SK-N-SH (cell line): ENCODE data around the gene MAB21L3. TPM values are rescaled to one million over a fixed set of nuclear protein-coding genes. Genes with fewer than 3 reads are reported as not detected.

Experiments
- CTCF ChIA-PET: fragments of 300-600, 350-600 bp; formaldehyde crosslinking; extraction: SDS; loops from one replicate; lab custom pipeline; 2021; lab: Yijun Ruan, JAX
- POLR2A ChIA-PET: fragments of 350-600 bp; sonication (Branson Sonifier 250); formaldehyde crosslinking; extraction: SDS; loops from one replicate; lab custom pipeline; 2020; ENCODE audit warnings: antibody characterized with exemption, inconsistent platforms; lab: Yijun Ruan, JAX
- DNase-seq: peaks from one replicate; pipeline ENCODE4 v3.0.0; 2012
- H2AFZ ChIP-seq: fragments of 200-600 bp; sonication (generic); 2 replicates; pipeline ENCODE4 v1.8.1; 2016; ENCODE audit warnings: antibody characterized with exemption, mild to moderate bottlenecking, low read depth
- H3F3A ChIP-seq: fragments of 200-600 bp; sonication (generic); replicated peaks from 2 replicates; pipeline ENCODE3; 2016; ENCODE audit warnings: antibody characterized with exemption, mild to moderate bottlenecking; ENCODE audit not compliant: insufficient read depth
- H3K27ac ChIP-seq, 2 experiments: fragments of 200-500 bp in 1 of 2; fragments of 200-600 bp in 1 of 2; sonication (Bioruptor generic) in 1 of 2; sonication (generic), shearing (Covaris generic) in 1 of 2; 2 replicates each; pipeline versions ENCODE4 v1.5.1 to v1.6.1; 2014 to 2016; ENCODE audit warnings: low read depth in 2 of 2, inconsistent platforms in 1 of 2, low read length in 1 of 2, mild to moderate bottlenecking in 1 of 2, mixed read lengths in 1 of 2
- H3K27me3 ChIP-seq: fragments of 200-600 bp; sonication (generic), shearing (Covaris generic); 2 replicates; pipeline ENCODE4 v1.6.1; 2016; ENCODE audit warnings: mixed run types; ENCODE audit not compliant: insufficient read depth
- H3K36me3 ChIP-seq, 2 experiments: fragments of 200-500 bp in 1 of 2; fragments of 200-600 bp in 1 of 2; sonication (Bioruptor generic) in 1 of 2; sonication (generic) in 1 of 2; replicated peaks in 1 of 2; 2 replicates each; pipeline versions ENCODE3 to v1.5.1; 2014 to 2016; ENCODE audit warnings: low read length in 1 of 2, mild to moderate bottlenecking in 1 of 2; ENCODE audit not compliant: insufficient read depth in 2 of 2, control insufficient read depth in 1 of 2
- H3K4me1 ChIP-seq, 2 experiments: fragments of 200-500 bp in 1 of 2; fragments of 200-600 bp in 1 of 2; sonication (Bioruptor generic) in 1 of 2; sonication (generic), shearing (Covaris generic) in 1 of 2; 2 replicates each; pipeline versions ENCODE4 v1.5.1 to v1.6.1; 2014 to 2016; ENCODE audit warnings: low read depth in 1 of 2, low read length in 1 of 2, mixed run types in 1 of 2; ENCODE audit not compliant: insufficient read depth in 2 of 2, control insufficient read depth in 1 of 2
- H3K4me2 ChIP-seq: fragments of 200-600 bp; sonication (generic), shearing (Covaris generic); 2 replicates; pipeline ENCODE4 v1.6.1; 2017; ENCODE audit warnings: mixed run types
- H3K4me3 ChIP-seq, 2 experiments: fragments of 200-500 bp in 1 of 2; fragments of 200-600 bp in 1 of 2; sonication (Bioruptor generic) in 1 of 2; sonication (generic), shearing (Covaris generic) in 1 of 2; 2 replicates each; pipeline versions ENCODE4 v1.5.1 to v1.8.1; 2014 to 2016; ENCODE audit warnings: low read depth in 2 of 2, inconsistent platforms in 1 of 2, low read length in 1 of 2, mild to moderate bottlenecking in 1 of 2, mixed read lengths in 1 of 2, moderate library complexity in 1 of 2
- H3K79me2 ChIP-seq: fragments of 200-600 bp; sonication (generic); 2 replicates; pipeline ENCODE4 v1.8.1; 2017; ENCODE audit warnings: mild to moderate bottlenecking; ENCODE audit not compliant: insufficient read depth
- H3K9ac ChIP-seq: fragments of 200-600 bp; sonication (generic); 2 replicates; pipeline ENCODE4 v1.6.1; 2017; ENCODE audit warnings: mixed run types
- H3K9me2 ChIP-seq: fragments of 200-600 bp; sonication (generic); 2 replicates; pipeline ENCODE4 v1.6.1; 2017; ENCODE audit warnings: mixed run types
- H3K9me3 ChIP-seq: fragments of 200-600 bp; sonication (generic); 2 replicates; pipeline ENCODE4 v1.6.1; 2017; ENCODE audit warnings: mixed run types, mild to moderate bottlenecking, moderate library complexity
- H4K20me1 ChIP-seq: fragments of 200-600 bp; sonication (generic); 2 replicates; pipeline ENCODE4 v1.6.1; 2017; ENCODE audit warnings: mild to moderate bottlenecking, mixed run types; ENCODE audit not compliant: insufficient read depth
- CHD2 ChIP-seq: fragments of 150-350 bp; IDR thresholded peaks from 2 replicates; pipeline ENCODE4 v1.6.1; 2018; ENCODE audit warnings: low read length; ENCODE audit not compliant: partially characterized antibody
- FOSL2 ChIP-seq: IDR thresholded peaks from 2 replicates; pipeline ENCODE4 v1.4.0; 2012; ENCODE audit warnings: low read depth, mild to moderate bottlenecking, moderate library complexity, borderline replicate concordance
- FOXJ3 ChIP-seq: sonication (generic); formaldehyde crosslinking; IDR thresholded peaks from 2 replicates; pipeline ENCODE4 v1.5.1; 2020; ENCODE audit warnings: mild to moderate bottlenecking, missing genetic modification reagents
- GATA2 ChIP-seq: sonication (generic); formaldehyde crosslinking; IDR thresholded peaks from 2 replicates; pipeline ENCODE4 v1.5.0; 2020; ENCODE audit warnings: mild to moderate bottlenecking, missing genetic modification reagents
- JUND ChIP-seq: IDR thresholded peaks from 2 replicates; pipeline ENCODE4 v1.4.0; 2012
- MAX ChIP-seq: IDR thresholded peaks from 2 replicates; pipeline ENCODE4 v1.4.0; 2012; ENCODE audit warnings: low read depth
- MXI1 ChIP-seq: IDR thresholded peaks from 2 replicates; pipeline ENCODE4 v1.6.1; 2012; ENCODE audit warnings: mild to moderate bottlenecking, low read depth, low read length, improper control_type of control experiment
- NFIC ChIP-seq: IDR thresholded peaks from 2 replicates; pipeline ENCODE4 v1.4.0; 2012; ENCODE audit warnings: borderline replicate concordance
- NRF1 ChIP-seq: IDR thresholded peaks from 2 replicates; pipeline ENCODE4 v1.6.1; 2012; ENCODE audit warnings: low read depth, mild to moderate bottlenecking, low read length
- POLR2AphosphoS5 ChIP-seq: IDR thresholded peaks from 2 replicates; pipeline ENCODE4 v1.6.1; 2012; ENCODE audit warnings: low read depth, low read length
- RAD21 ChIP-seq: IDR thresholded peaks from 2 replicates; pipeline ENCODE4 v1.6.1; 2012; ENCODE audit warnings: mild to moderate bottlenecking, low read length
- RCOR1 ChIP-seq: fragments of 150-350 bp; IDR thresholded peaks from 2 replicates; pipeline ENCODE4 v1.6.1; 2017; ENCODE audit warnings: antibody characterized with exemption, low read length
- TCF12 ChIP-seq: IDR thresholded peaks from 2 replicates; pipeline ENCODE4 v1.4.0; 2012
- TEAD4 ChIP-seq: IDR thresholded peaks from 2 replicates; pipeline ENCODE4 v1.4.0; 2012; ENCODE audit warnings: mild to moderate bottlenecking, borderline replicate concordance; ENCODE audit not compliant: insufficient read depth
- USF1 ChIP-seq: IDR thresholded peaks from 2 replicates; pipeline ENCODE4 v1.4.0; 2012; ENCODE audit warnings: low read depth, borderline replicate concordance
- YY1 ChIP-seq: IDR thresholded peaks from 2 replicates; pipeline ENCODE4 v1.4.0; 2012; ENCODE audit warnings: low read depth, mild to moderate bottlenecking
- WGBS: methylation state at CpG from one replicate; pipeline ENCODE4 v1.1.6; 2017; ENCODE audit warnings: low lambda C conversion rate; 5-methylcytosine and 5-hydroxymethylcytosine counted together
- polyA plus RNA-seq, 3 experiments: library from polyadenylated mRNA; depleted of rRNA; stranded (reverse); fragments of >200 nt; gene quantifications; 2 replicates each; pipeline ENCODE4 v1.2.3, GENCODE V29; 2012
- TF ChIP-seq, protein P1 (sequence below): IDR thresholded peaks from 2 replicates; pipeline ENCODE4; 2012
- TF ChIP-seq, protein P2 (sequence below): IDR thresholded peaks from 2 replicates; pipeline ENCODE4 v1.4.0; 2012; ENCODE audit warnings: low read depth, borderline replicate concordance
- TF ChIP-seq, protein P3 (sequence below): IDR thresholded peaks from 2 replicates; pipeline ENCODE4 v1.6.1; 2012; ENCODE audit warnings: mild to moderate bottlenecking, low read depth, low read length, moderate library complexity
- TF ChIP-seq, protein P4 (sequence below): fragments of 200-600 bp; sonication (generic); IDR thresholded peaks from 2 replicates; pipeline ENCODE4 v1.6.1; 2017; ENCODE audit warnings: antibody characterized with exemption, mild to moderate bottlenecking, moderate library complexity

MAB21L3 gene
- polyA plus RNA-seq, 1 of the 3 experiments (the other 2 are of a cell fraction): not detected

GRCh38 chr1:116182019-116182714 is 71.0 kb downstream of the MAB21L3 start:
- Histone ChIP-seq H2AFZ (no peak overlapping the region), H4K20me1 (no peaks in the 10 kb centered on the region), H3K4me1 (peaks cover 0 to 16% of the 10 kb centered on the region in 2 experiments; a peak in 1 of 4 replicates), H3K4me2 (no peak overlapping the region), H3F3A (no peaks in the 10 kb centered on the region), H3K36me3 (no peaks in the 10 kb centered on the region), H3K79me2 (no peaks in the 10 kb centered on the region), H3K9ac (no peak overlapping the region), H3K4me3 (no peak overlapping the region), H3K27ac (no peak overlapping the region), H3K9me3 (no peaks in the 10 kb centered on the region), H3K27me3 (no peaks in the 10 kb centered on the region; the same call in 1 of the 2 replicates), H3K9me2 (no peaks in the 10 kb centered on the region)
- ChIA-PET POLR2A (no interaction called here), CTCF (interaction anchor here (0.6 to 1.6 kb wide), 5 partner anchors 11 to 303 kb away, joined by 3 to 4 read pairs (median 3); no protein-coding TSS in a partner anchor)
- WGBS: 9% methylated on average over 2 of the region's 3 CpGs
- DNase-seq: no peak
- TF ChIP-seq FOXJ3 (CRISPR knock-in tag): no peak
- TF ChIP-seq MAX: no peak
- no peak for TF ChIP-seq NFIC
- TF ChIP-seq, protein P1, sequence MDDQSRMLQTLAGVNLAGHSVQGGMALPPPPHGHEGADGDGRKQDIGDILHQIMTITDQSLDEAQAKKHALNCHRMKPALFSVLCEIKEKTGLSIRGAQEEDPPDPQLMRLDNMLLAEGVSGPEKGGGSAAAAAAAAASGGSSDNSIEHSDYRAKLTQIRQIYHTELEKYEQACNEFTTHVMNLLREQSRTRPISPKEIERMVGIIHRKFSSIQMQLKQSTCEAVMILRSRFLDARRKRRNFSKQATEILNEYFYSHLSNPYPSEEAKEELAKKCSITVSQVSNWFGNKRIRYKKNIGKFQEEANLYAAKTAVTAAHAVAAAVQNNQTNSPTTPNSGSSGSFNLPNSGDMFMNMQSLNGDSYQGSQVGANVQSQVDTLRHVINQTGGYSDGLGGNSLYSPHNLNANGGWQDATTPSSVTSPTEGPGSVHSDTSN: no peak
- TF ChIP-seq JUND: no peak
- no peak for TF ChIP-seq CHD2
- no peak for TF ChIP-seq NRF1
- TF ChIP-seq POLR2AphosphoS5: no peak
- TF ChIP-seq MXI1: no peak
- no peak for TF ChIP-seq TCF12
- no peak for TF ChIP-seq YY1
- no peak for TF ChIP-seq USF1
- TF ChIP-seq TEAD4: no peak
- TF ChIP-seq, protein P2, sequence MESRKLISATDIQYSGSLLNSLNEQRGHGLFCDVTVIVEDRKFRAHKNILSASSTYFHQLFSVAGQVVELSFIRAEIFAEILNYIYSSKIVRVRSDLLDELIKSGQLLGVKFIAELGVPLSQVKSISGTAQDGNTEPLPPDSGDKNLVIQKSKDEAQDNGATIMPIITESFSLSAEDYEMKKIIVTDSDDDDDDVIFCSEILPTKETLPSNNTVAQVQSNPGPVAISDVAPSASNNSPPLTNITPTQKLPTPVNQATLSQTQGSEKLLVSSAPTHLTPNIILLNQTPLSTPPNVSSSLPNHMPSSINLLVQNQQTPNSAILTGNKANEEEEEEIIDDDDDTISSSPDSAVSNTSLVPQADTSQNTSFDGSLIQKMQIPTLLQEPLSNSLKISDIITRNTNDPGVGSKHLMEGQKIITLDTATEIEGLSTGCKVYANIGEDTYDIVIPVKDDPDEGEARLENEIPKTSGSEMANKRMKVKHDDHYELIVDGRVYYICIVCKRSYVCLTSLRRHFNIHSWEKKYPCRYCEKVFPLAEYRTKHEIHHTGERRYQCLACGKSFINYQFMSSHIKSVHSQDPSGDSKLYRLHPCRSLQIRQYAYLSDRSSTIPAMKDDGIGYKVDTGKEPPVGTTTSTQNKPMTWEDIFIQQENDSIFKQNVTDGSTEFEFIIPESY: no peak
- no peak for TF ChIP-seq FOSL2
- TF ChIP-seq RAD21: no peak
- TF ChIP-seq, protein P3, sequence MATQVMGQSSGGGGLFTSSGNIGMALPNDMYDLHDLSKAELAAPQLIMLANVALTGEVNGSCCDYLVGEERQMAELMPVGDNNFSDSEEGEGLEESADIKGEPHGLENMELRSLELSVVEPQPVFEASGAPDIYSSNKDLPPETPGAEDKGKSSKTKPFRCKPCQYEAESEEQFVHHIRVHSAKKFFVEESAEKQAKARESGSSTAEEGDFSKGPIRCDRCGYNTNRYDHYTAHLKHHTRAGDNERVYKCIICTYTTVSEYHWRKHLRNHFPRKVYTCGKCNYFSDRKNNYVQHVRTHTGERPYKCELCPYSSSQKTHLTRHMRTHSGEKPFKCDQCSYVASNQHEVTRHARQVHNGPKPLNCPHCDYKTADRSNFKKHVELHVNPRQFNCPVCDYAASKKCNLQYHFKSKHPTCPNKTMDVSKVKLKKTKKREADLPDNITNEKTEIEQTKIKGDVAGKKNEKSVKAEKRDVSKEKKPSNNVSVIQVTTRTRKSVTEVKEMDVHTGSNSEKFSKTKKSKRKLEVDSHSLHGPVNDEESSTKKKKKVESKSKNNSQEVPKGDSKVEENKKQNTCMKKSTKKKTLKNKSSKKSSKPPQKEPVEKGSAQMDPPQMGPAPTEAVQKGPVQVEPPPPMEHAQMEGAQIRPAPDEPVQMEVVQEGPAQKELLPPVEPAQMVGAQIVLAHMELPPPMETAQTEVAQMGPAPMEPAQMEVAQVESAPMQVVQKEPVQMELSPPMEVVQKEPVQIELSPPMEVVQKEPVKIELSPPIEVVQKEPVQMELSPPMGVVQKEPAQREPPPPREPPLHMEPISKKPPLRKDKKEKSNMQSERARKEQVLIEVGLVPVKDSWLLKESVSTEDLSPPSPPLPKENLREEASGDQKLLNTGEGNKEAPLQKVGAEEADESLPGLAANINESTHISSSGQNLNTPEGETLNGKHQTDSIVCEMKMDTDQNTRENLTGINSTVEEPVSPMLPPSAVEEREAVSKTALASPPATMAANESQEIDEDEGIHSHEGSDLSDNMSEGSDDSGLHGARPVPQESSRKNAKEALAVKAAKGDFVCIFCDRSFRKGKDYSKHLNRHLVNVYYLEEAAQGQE: no peak
- TF ChIP-seq, protein P4, sequence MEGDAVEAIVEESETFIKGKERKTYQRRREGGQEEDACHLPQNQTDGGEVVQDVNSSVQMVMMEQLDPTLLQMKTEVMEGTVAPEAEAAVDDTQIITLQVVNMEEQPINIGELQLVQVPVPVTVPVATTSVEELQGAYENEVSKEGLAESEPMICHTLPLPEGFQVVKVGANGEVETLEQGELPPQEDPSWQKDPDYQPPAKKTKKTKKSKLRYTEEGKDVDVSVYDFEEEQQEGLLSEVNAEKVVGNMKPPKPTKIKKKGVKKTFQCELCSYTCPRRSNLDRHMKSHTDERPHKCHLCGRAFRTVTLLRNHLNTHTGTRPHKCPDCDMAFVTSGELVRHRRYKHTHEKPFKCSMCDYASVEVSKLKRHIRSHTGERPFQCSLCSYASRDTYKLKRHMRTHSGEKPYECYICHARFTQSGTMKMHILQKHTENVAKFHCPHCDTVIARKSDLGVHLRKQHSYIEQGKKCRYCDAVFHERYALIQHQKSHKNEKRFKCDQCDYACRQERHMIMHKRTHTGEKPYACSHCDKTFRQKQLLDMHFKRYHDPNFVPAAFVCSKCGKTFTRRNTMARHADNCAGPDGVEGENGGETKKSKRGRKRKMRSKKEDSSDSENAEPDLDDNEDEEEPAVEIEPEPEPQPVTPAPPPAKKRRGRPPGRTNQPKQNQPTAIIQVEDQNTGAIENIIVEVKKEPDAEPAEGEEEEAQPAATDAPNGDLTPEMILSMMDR: no peak
- no peak for TF ChIP-seq GATA2 (CRISPR knock-in tag)
- no peak for TF ChIP-seq RCOR1
